Smooth muscle cell of the brain vasculature (primary cell): ENCODE measurements around the gene COPB1.

Experiments
- DNase-seq: peaks from one replicate; pipeline ENCODE4 v3.0.0-alpha.2; 2012; ENCODE audit warnings: low read depth, low spot score

COPB1 gene

DNA sequence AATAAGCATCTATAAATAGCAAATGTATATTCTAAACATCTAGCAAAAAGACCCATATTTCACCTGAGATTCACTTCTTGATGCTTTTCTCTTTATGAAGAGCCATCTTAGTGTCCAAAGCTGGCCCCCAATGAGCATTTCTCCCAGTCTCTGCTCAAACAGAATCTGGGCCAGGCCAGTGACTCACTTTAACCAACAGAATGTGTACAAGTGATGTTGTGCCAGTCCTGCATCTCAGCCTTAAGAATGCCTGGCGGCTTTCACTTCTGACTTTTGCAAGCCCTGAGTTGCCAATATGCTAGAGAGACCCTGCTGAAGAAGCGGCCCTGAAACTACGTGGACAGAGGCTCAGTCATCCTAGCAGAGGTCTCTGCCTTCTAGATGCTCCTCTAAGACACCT, 6.9 kb upstream of the COPB1 start:
- DNase-seq, result no peak

GRCh38 chr11:14503023-14503422, 3.4 kb upstream of the COPB1 start:
- DNase-seq, result no peak

DNA sequence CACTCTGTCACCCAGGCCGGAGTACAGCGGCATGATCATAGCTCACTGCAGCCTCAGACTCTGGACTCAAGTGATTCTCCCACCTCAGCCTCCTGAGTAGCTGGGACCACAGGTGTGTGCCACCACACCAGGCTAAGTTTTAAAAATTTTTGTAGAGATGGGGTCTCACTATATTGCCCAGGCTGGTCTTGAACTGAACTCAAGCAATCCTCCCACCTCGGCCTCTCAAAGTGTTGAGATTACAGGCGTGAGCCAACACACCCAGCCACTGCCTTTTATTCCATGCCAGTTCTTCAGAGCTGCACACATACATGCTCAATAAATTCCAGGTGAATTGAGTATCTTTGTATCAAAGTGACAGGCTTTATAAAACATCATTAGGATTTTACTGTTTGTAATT, 2.4 kb upstream of the COPB1 start:
- DNase-seq, result no peak

- DNase-seq, result no peak
Measured at GRCh38 chr11:14500181-14500651, 605 bp upstream of the COPB1 start.

DNA sequence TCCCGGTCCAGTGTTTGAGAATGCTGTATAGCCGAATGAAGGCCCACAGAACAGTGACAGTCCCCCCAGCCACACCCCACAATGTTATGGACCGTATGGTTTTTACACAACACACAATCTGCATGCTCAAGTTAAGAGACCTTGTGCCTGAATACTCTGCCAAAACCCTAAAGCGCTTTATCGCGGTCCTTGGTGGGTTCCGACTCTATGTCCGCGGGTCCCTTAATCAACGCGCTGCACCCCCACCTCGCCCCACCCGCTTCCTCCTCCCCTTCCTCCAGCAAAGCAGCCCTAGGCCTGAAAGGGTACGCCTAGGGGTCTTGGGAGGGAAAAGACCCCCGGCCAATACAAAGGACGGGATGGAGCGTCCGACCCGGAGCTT, 442 bp downstream of the COPB1 start:
- no peak for DNase-seq

- DNase-seq, result no peak
Measured at GRCh38 chr11:14480716-14481115, 18.9 kb downstream of the COPB1 start.

DNA sequence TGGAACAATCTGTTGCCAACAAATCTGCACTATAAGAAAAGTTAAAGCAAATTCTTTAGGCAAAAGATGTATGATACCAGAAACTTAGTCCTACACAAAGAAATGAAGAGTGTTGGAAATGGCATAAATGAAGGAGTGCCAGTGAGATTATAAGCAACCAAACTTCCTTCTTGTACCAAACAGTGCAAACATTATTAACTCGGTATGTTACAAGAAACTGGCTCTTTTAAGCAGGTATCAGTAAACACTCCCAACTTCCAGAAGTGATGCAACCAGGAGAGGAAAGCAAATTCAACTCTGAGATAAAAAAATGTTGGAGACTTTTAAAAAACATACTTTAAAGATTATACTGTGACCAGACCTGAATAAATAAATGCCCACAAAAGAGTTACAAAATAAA, 28.5 kb downstream of the COPB1 start:
- no peak for DNase-seq

GRCh38 chr11:14463623-14464022, 36.0 kb downstream of the COPB1 start:
- DNase-seq, result no peak

DNA sequence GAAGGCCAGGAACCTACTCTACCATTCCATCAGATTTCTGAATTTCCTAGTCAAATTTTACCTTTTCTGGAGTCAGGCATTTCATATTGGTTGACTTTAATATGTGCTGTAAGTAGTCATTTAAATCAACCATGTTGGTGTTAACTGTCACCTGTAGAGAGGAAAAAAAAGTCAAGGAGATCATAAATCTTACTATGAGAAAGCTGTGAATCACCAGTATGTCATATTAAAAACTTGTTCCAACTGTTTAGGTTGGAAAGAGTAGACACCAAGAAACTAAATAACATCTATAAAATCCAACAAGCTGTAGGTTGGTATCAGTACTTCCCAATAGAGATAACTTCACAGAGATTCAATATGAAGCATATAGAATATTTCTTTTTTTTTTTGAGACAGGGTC, 39.5 kb downstream of the COPB1 start:
- no peak for DNase-seq

- DNase-seq, result no peak
Measured at GRCh38 chr11:14458377-14458776, 41.2 kb downstream of the COPB1 start.

GRCh38 chr11:14455648-14456430, 43.8 kb downstream of the COPB1 start:
- DNase-seq, result no peak

- no peak for DNase-seq
Measured at GRCh38 chr11:14454861-14455632, 44.6 kb downstream of the COPB1 start.

DNA sequence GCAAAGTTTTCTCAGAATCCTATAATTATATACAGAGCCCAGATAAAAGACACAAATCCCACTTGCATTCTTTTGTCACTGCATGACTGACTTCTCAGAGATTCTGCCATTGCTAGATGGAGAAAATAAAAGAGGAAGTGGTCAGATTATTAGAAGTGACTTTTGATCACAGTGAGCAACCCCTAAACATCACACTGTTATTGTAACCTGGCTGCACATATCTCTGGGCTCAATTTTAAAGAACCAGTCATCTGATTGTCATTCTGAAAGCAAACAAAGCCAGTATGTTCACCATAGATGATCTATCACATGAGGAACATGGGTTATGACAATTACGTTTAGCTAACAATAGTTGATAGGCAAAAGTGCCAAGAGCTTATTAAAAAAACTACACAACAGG, 47.8 kb downstream of the COPB1 start:
- no peak for DNase-seq

DNA sequence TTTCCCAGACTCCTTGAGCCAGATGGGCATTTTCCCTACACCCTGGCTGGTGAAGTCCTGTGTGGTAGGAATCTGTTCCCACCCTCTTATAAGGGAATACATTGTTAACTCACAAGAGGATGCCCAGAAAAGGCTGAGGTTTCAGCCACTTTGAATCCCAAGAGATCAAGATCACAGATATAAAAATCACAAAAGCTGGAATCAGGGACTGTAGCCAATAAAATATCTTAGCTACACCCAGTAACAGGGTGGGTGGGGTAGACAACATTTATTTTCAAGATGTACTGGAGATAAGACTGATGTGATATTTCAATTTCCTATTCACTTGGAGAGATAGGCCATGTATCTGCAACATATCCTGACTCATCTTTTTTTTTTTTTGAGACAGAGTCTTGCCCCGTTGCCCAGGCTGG, 50.3 kb downstream of the COPB1 start:
- DNase-seq, result no peak

DNA sequence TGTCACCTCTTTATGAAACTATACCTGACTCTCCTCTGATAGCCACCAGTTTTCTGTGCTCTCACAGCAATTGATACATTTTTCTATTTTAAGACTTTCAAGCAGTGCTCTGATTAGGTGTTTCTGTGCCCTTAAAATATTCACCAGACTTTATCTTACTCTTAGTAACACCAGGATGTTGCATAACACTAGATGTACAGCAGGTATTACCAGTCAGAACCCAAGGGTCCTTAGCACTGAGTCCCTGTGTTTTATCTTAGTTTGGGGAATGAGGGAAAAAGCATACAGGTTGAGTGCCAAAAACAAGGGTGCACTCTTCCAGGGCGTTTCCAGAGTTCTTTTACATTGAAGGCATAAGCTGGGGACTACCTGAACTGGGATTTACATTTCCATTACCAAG, 51.4 kb downstream of the COPB1 start:
- DNase-seq, result no peak

DNA sequence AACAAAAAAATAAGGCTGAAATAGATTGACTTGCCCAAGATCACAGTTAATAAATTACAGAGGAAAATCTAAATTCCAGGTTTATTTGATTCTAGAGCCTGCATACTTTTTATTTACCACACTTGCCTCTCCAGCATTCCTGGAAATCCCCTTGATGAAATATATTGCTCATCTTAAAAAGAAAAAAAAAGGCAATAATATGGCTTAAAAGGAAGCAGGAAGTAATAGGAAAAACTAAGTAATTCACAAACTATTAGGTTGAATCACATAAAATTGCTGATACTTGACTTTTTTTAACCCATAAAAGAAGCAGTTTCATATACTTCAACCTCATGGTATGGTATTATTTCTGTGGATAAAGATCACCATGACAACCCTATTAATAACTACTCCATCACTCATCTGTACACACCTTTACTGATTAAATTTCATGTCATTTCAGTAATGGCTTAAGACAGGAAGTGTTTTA, 52.9 kb downstream of the COPB1 start:
- no peak for DNase-seq

DNA sequence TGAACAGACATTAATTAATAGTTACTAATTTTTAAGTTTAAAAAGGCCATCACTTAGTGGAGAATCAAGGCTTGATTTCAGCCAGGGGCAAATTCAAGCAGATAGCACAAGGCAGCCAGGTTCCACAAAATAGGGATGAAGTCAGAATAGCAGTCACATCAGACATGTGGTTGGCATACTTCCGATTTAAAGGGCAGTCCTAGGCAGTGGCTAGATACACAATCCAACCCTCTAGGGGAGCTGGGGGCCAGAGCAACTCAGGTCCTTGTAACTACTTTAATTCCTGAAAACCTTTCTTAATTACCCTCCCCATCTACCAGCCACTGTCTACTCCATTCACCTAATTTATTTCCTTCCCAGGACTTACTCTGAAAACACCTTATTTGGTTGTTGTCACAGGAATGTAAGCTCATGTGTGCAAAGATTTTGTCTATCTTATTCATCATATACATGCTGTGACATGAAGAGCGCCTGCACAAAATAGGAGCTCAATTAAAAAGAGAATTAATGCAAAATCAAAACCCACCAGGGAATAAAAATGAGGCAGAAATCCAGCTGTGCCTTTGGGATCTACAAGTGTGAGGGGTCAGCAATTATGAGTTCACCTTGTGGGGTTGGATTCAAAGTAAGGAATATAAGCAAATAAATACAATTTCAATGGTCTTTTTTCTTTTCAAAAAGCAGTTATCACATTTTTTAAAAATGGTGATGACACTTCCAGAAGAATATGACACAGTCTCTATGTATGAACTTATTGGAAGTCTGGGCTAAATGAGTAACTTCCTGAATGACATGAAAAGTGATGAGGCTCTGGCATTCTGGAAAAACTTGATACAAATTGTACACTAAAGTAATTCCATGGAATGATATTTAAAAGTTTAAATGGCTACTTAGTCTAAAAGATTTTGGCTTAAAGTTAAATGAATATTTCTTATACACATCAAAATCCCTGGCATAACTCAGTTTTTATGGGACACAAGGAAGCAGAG, 53.8 kb downstream of the COPB1 start:
- no peak for DNase-seq

DNA sequence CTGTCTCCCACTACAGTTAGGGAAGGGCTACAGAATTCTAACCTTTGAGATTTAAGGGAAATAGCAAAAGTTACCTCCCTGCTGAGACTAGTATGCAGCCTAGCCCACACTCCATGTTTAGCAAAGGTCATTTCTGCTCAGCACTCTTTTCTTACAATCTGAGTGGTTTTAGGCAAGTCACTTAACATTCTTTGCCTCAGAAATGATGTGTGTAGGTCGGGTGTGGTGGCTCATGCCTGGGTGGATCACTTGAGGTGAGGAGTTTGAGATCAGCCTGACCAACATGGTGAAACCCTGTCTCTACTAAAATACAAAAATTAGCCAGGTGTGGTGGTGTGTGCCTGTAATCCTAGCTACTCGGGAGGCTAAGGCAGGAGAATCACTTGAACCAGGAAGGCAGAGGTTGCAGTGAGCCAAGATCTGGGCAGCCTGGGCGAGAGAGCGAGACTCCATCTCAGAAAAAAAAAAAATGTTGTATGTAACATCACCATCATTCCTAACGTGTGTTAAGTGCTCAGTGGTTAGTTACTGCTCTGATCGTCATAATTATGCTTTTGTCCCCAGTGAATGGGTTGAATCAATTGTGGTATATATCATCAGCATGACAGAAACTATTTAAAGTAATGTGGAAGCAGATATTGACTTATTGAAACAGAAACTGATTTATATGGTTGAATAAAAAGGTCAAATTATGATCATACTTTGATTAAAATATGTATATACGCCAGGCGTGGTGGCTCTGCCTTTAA, 55.0 kb downstream of the COPB1 start:
- no peak for DNase-seq

DNA sequence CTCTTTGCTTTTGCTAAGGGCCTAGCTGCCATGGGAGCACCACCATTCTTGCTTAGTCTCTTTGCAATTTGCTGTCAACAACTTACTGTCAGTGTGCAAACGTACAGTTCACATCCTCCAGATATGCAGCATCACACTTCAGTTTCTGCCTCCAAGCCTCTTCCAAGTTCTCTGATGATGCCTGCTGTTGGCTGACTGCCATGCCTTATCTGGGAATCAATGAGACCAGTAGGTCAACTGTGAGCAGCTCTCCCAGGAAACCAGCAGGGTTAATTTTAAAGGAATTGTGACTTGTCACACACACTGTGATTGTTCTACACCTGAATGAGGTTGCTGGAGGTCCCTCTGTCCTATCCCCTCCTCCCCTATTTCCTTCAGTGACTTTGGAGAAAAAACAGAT, 56.0 kb downstream of the COPB1 start:
- DNase-seq, result no peak

DNA sequence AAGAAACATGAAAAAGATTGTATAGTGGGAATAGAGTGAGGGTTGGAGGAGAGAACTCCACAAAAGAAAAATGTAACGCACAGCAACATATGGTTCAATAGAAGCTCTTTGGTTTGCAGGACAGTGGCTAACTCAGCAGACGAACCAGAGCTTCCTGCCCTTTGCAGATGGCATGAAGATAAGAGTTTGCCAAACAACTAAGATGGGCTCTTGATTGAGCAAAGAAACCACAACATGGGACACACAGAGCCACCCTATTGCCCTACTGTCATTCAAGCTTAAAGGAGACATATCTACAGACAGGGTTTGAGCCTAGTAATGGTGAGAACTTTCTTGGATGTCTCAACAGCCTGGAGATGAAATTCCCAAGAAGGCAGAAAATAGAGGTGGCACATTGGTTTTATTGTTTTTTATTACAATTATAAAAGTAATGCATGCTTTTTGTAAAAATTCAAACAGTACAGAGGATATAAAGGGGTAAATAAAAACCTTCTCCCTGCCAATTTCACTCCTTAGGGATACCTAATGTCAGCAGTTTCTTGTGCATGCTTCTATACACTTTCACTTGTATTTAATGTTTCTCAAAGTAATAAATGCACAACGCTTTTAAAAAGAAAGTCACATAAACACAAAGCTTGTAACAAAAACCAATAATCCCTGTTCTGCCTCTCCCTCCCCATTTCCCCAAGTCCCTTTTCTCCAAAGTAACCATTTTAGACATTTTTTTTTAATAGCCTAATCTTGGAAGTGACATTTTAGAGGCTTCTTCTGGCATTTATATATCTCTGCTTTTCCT, 63.7 kb downstream of the COPB1 start:
- DNase-seq, result no peak
